DOHH2 (cell line): ENCODE data around the gene SCD5.

Source experiments
- H3F3A ChIP-seq: fragments of 200-600 bp; sonication (generic), shearing (Covaris generic); 2 replicates; pipeline ENCODE4 v1.6.0; 2016; ENCODE audit warnings: antibody characterized with exemption, mild to moderate bottlenecking; ENCODE audit not compliant: control insufficient read depth, insufficient read depth
- H3K27ac ChIP-seq: fragments of 200-600 bp; sonication (generic); 2 replicates; pipeline ENCODE4 v1.5.1; 2014; ENCODE audit warnings: low read depth, mild to moderate bottlenecking, low read length, moderate library complexity
- H3K27me3 ChIP-seq: fragments of 200-600 bp; sonication (generic); 2 replicates; pipeline ENCODE4 v1.6.1; 2014; ENCODE audit warnings: mild to moderate bottlenecking, low read length, mixed read lengths; ENCODE audit not compliant: control insufficient read depth
- H3K36me3 ChIP-seq: fragments of 200-600 bp; sonication (generic); 2 replicates; pipeline ENCODE4 v1.6.1; 2014; ENCODE audit warnings: mild to moderate bottlenecking, low read length, moderate library complexity, mixed read lengths; ENCODE audit not compliant: control insufficient read depth
- H3K4me1 ChIP-seq: fragments of 200-600 bp; sonication (generic); 2 replicates; pipeline ENCODE4 v1.6.1; 2014; ENCODE audit warnings: mild to moderate bottlenecking, low read length, mixed read lengths; ENCODE audit not compliant: control insufficient read depth
- H3K4me2 ChIP-seq: fragments of 200-600 bp; sonication (generic); 2 replicates; pipeline ENCODE4 v1.6.0; 2014; ENCODE audit warnings: mild to moderate bottlenecking, low read length, moderate library complexity
- H3K4me3 ChIP-seq: fragments of 200-600 bp; sonication (generic); 2 replicates; pipeline ENCODE4 v1.5.1; 2014; ENCODE audit warnings: mild to moderate bottlenecking, low read length, mixed read lengths
- H3K79me2 ChIP-seq: fragments of 200-600 bp; sonication (generic); 2 replicates; pipeline ENCODE4 v1.6.1; 2014; ENCODE audit warnings: mild to moderate bottlenecking, low read length, mixed read lengths; ENCODE audit not compliant: control insufficient read depth
- H3K9me2 ChIP-seq: fragments of 200-600 bp; sonication (generic); replicated peaks from 2 replicates; pipeline ENCODE4 v1.6.1; 2014; ENCODE audit warnings: mild to moderate bottlenecking, low read length, mixed read lengths; ENCODE audit not compliant: control insufficient read depth
- H3K9me3 ChIP-seq: fragments of 200-600 bp; sonication (generic); 2 replicates; pipeline ENCODE4 v1.6.1; 2014; ENCODE audit warnings: antibody characterized with exemption, low read length, mixed read lengths; ENCODE audit not compliant: control insufficient read depth, insufficient read depth
- H4K20me1 ChIP-seq: fragments of 200-600 bp; sonication (generic); 2 replicates; pipeline ENCODE4 v1.6.0; 2014; ENCODE audit warnings: low read depth, mild to moderate bottlenecking, antibody characterized with exemption, low read length, moderate library complexity; ENCODE audit not compliant: control insufficient read depth, insufficient read depth
- EZH2phosphoT487 ChIP-seq: fragments of 200-600 bp; sonication (generic); IDR thresholded peaks from 2 replicates; pipeline ENCODE4 v1.6.1; 2017; ENCODE audit warnings: borderline replicate concordance, mild to moderate bottlenecking, antibody characterized with exemption, low read length, moderate library complexity, mixed read lengths
- TF ChIP-seq, protein P1 (sequence below): fragments of 200-600 bp; sonication (generic); IDR thresholded peaks from one replicate; pipeline ENCODE4 v1.5.1; 2014; ENCODE audit warnings: antibody characterized with exemption, mild to moderate bottlenecking, low read depth, low read length; ENCODE audit not compliant: poor library complexity, severe bottlenecking

SCD5 gene

DNA sequence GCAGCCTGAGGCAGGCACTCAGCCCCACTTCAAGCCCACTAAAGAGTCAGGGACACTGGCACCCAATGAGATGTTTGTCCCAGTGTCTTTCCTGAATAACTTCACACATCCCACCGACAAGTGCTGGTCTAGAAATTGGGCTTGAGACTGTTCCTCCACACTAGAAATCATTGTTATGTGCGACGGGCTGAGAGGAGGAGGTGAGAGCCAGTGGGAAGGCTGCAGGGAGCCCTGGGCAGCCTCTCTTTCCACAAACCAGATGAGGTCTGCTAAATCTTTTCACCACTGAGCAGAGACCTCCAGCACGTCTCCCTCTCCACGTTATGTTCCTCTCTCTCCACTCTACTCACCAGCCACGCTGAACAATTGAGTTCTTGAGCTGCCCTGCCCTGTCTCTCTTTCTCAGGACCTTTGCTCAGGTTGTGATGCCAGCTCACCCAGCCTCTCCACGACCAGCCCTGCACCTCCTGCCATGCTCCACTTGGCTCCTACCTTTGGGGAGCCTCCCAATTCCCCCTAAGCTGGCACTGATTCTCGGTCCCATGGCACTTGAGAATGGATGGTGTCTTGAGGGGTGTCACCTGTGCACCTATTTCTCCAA is 8.4 kb downstream of the SCD5 start:
- H3K79me2 ChIP-seq: peaks cover 54% of the 10 kb centered on the region

DNA sequence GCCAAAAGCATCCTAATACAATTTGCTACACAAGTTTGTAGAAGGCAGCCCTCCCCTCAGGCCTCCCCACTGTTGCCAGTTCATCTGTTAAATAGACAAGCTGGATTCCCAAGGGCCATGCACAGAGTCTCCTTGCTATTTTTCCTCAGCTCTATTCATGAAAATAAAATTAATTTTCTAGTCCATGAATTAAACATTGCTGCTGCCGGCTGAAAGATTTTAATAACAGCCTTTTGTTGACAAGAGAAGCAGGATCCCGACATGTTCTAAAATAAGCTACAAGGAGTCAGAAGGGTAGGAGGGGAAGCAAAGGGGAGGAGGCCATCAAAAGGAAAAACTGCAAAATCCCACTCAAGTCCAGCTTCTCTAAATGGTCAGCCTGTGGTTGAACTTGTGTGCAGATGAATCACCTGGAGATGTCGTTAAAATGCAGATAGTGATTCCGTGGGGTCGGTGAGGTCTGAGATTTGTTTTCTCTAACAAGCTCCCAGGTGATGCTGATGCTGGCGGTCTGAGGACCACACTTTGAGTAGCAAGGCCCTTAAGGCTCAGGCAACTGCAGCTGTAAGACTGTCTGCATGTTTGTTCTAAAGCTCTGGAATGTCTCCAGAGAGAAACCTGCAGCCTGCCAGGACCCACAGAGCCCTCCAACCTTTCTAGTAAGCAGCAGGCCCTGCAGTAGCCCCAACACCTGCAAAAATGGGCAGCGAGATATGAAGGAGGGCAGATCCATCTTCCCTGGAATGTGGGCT is 9.4 kb downstream of the SCD5 start:
- no peak overlapping the region for H3K4me3 ChIP-seq
- H3F3A ChIP-seq: no peaks in the 10 kb centered on the region
- H3K4me1 ChIP-seq: peaks cover 20% of the 10 kb centered on the region
- H3K79me2 ChIP-seq: peaks cover 58% of the 10 kb centered on the region
- no peaks in the 10 kb centered on the region for H3K36me3 ChIP-seq
- H3K27ac ChIP-seq: no peak overlapping the region
- no peaks in the 10 kb centered on the region for H3K9me2 ChIP-seq
- no peaks in the 10 kb centered on the region; the same call in 1 of the 2 replicates for H4K20me1 ChIP-seq
- H3K4me2 ChIP-seq: no peak overlapping the region
- H3K9me3 ChIP-seq: no peaks in the 10 kb centered on the region
- no peak for TF ChIP-seq EZH2phosphoT487
- TF ChIP-seq, protein P1, sequence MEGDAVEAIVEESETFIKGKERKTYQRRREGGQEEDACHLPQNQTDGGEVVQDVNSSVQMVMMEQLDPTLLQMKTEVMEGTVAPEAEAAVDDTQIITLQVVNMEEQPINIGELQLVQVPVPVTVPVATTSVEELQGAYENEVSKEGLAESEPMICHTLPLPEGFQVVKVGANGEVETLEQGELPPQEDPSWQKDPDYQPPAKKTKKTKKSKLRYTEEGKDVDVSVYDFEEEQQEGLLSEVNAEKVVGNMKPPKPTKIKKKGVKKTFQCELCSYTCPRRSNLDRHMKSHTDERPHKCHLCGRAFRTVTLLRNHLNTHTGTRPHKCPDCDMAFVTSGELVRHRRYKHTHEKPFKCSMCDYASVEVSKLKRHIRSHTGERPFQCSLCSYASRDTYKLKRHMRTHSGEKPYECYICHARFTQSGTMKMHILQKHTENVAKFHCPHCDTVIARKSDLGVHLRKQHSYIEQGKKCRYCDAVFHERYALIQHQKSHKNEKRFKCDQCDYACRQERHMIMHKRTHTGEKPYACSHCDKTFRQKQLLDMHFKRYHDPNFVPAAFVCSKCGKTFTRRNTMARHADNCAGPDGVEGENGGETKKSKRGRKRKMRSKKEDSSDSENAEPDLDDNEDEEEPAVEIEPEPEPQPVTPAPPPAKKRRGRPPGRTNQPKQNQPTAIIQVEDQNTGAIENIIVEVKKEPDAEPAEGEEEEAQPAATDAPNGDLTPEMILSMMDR: no peak
- H3K27me3 ChIP-seq: no peaks in the 10 kb centered on the region

More for the DNA sequence above, 8.4 kb downstream of the SCD5 start:
- Histone ChIP-seq H3K4me2 (no peak overlapping the region), H3K27ac (no peak overlapping the region), H3F3A (no peaks in the 10 kb centered on the region), H3K9me3 (no peaks in the 10 kb centered on the region), H3K4me1 (peaks cover 10% of the 10 kb centered on the region), H3K9me2 (no peaks in the 10 kb centered on the region), H3K27me3 (no peaks in the 10 kb centered on the region), H4K20me1 (no peaks in the 10 kb centered on the region; the same call in 1 of the 2 replicates), H3K4me3 (no peak overlapping the region), H3K36me3 (no peaks in the 10 kb centered on the region; the same call in 1 of the 2 replicates)
- TF ChIP-seq, protein P1: no peak
- TF ChIP-seq EZH2phosphoT487: no peak

DNA sequence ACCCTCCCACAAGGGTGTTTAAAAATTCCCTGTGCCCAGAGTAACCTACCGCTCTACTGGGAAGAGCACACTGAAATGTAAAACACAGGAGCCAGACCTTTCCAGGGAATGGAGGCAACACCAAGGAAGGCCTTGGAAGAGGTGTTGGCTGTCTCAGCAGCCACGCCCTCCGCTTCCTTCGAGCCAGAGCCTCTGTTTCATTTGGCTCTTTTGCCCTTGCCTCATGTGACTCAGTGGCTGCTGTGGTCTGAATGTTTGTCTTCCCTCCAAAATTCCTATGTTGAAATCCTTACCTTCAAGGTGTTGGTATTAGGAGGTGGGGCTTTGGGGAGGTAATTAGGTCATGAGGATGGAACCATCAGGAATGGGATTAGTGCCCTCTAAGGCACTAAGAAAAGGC is 11.3 kb downstream of the SCD5 start:
- peaks cover 4% of the 10 kb centered on the region; the same call in 1 of the 2 replicates for H4K20me1 ChIP-seq
- H3K9me2 ChIP-seq: no peaks in the 10 kb centered on the region
- H3K36me3 ChIP-seq: no peaks in the 10 kb centered on the region
- H3K9me3 ChIP-seq: no peaks in the 10 kb centered on the region
- H3K27ac ChIP-seq: no peak overlapping the region
- no peak overlapping the region for H3K4me3 ChIP-seq
- H3K27me3 ChIP-seq: no peaks in the 10 kb centered on the region
- peaks cover 36% of the 10 kb centered on the region for H3K4me1 ChIP-seq
- no peaks in the 10 kb centered on the region for H3F3A ChIP-seq
- peaks cover 58% of the 10 kb centered on the region for H3K79me2 ChIP-seq
- no peak overlapping the region for H3K4me2 ChIP-seq
- no peak for TF ChIP-seq EZH2phosphoT487
- TF ChIP-seq, protein P1: no peak
